Activated CD8-positive, alpha-beta T cell treated with anti-CD3 and anti-CD28 coated beads for 36 hours (primary cell): ENCODE results near the gene TRERF1. TPM values are rescaled to one million over a fixed set of nuclear protein-coding genes. Genes with fewer than 3 reads are reported as not detected.
A peak's percentile ranks its signal among the peaks of the same experiment; 100 is the strongest.

Source experiments
- ATAC-seq: fragments of 200-7000 bp; cut with Tn5 transposase; one replicate; pipeline ENCODE4 v1.10.0; 2021; ENCODE audit warnings: mild to moderate bottlenecking, moderate library complexity
- CTCF ChIA-PET: fragments of 350-600 bp; sonication (Branson Sonifier 250); formaldehyde crosslinking; loops from one replicate; lab custom pipeline; 2021; ENCODE audit warnings: antibody characterized with exemption; lab: Charles Lee
- POLR2A ChIA-PET: fragments of 350-600 bp; sonication (Branson Sonifier 250); formaldehyde crosslinking; loops from one replicate; lab custom pipeline; 2021; ENCODE audit warnings: antibody characterized with exemption; lab: Charles Lee
- DNase-seq: peaks from one replicate; pipeline ENCODE4 v3.0.0-alpha.2; 2020
- H3K27ac Mint-ChIP-seq: one replicate; pipeline ENCODE4 v1.8.0; 2021; ENCODE audit warnings: mild to moderate bottlenecking, mixed read lengths
- H3K27me3 Mint-ChIP-seq: one replicate; pipeline ENCODE4 v1.8.0; 2021; ENCODE audit warnings: mixed read lengths
- H3K36me3 Mint-ChIP-seq: one replicate; pipeline ENCODE4 v1.8.0; 2021; ENCODE audit warnings: low read depth, mixed read lengths
- H3K4me1 Mint-ChIP-seq: one replicate; pipeline ENCODE4 v1.8.0; 2021; ENCODE audit warnings: low read depth, mixed read lengths
- H3K4me3 Mint-ChIP-seq: one replicate; pipeline ENCODE4 v1.8.0; 2021; ENCODE audit warnings: mild to moderate bottlenecking, moderate library complexity, mixed read lengths
- H3K9me3 Mint-ChIP-seq: one replicate; pipeline ENCODE4 v1.8.0; 2021; ENCODE audit warnings: mixed read lengths
- intact Hi-C: fragments of 100-400 bp; cut with micrococcal nuclease; formaldehyde crosslinking; loops from one replicate; pipeline ENCODE4 v1.10.0; 2022
- total RNA-seq, 2 experiments: library from RNA; stranded (reverse); gene quantifications; one replicate each; pipeline ENCODE4 v1.2.3, GENCODE V29; 2021
- TF ChIP-seq, protein P1 (sequence below): fragments of 200-600 bp; IDR thresholded peaks from one replicate; pipeline ENCODE4 v1.8.0; 2022; ENCODE audit warnings: antibody characterized with exemption, mild to moderate bottlenecking

The TRERF1 gene
- total RNA-seq, 2 experiments from 2014 or later = 6.5 to 6.9 TPM

DNA sequence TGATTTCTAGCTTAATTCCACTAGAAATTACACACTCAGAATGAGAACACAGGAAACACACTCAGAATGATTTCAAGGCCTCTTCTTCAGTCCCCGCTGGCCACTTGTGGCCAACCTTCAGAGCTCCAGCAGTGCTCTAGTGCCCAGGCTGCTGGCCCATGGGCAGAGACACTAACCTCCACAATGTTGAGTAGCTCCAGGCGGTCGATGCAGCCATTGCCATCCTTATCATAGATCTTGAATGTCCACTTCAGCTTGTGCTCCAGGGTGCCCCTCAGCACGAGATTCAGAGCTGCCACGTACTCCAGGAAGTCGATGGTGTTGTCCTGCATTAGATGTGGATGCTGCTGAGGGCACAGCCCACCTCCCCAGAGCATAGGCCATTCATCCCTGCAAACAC, 263.3 kb downstream of the TRERF1 start:
- Mint-ChIP-seq H3K27ac (no peak overlapping the region), H3K9me3 (no peaks in the 10 kb centered on the region), H3K27me3 (no peaks in the 10 kb centered on the region), H3K4me1 (no peaks in the 10 kb centered on the region), H3K36me3 (no peaks in the 10 kb centered on the region), H3K4me3 (no peak overlapping the region)
- intact Hi-C loops = no loop called here
- DNase-seq (no peak), ATAC-seq (no peak)
- ChIA-PET CTCF (interaction anchor here (0.8 to 1.0 kb wide), 3 partner anchors 11 to 401 kb away, joined by 3 read pairs; partner anchors contain the start of gene TOMM6), POLR2A (no interaction called here)
- TF ChIP-seq, protein P1, sequence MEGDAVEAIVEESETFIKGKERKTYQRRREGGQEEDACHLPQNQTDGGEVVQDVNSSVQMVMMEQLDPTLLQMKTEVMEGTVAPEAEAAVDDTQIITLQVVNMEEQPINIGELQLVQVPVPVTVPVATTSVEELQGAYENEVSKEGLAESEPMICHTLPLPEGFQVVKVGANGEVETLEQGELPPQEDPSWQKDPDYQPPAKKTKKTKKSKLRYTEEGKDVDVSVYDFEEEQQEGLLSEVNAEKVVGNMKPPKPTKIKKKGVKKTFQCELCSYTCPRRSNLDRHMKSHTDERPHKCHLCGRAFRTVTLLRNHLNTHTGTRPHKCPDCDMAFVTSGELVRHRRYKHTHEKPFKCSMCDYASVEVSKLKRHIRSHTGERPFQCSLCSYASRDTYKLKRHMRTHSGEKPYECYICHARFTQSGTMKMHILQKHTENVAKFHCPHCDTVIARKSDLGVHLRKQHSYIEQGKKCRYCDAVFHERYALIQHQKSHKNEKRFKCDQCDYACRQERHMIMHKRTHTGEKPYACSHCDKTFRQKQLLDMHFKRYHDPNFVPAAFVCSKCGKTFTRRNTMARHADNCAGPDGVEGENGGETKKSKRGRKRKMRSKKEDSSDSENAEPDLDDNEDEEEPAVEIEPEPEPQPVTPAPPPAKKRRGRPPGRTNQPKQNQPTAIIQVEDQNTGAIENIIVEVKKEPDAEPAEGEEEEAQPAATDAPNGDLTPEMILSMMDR = no peak

DNA sequence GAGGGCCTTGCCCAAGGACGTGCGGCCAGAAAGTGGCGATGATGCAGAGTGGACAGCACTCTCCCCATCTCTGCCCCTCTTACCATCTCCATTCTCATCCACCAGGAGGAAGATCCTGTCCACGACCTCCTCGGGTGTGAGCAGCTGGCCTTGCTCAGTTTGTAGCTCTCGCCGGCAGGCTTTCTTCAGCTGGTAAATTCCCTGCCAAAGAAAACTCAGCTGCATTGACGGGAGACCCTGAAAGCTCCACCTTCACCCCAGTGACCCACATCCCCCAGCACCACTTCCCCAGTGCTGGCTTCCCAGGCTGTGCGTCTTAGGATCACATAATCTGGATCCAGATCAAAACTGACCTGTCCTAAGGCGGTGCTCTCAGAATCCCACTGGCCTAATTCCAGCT, 266.1 kb downstream of the TRERF1 start:
- no peaks in the 10 kb centered on the region for H3K4me1 Mint-ChIP-seq
- POLR2A ChIA-PET = no interaction called here
- TF ChIP-seq, protein P1 = no peak
- no peak overlapping the region for H3K4me3 Mint-ChIP-seq
- intact Hi-C loops = no loop called here
- no peaks in the 10 kb centered on the region for H3K9me3 Mint-ChIP-seq
- H3K36me3 Mint-ChIP-seq = no peaks in the 10 kb centered on the region
- DNase-seq = no peak
- H3K27me3 Mint-ChIP-seq = no peaks in the 10 kb centered on the region
- no peak overlapping the region for H3K27ac Mint-ChIP-seq
- CTCF ChIA-PET = interaction anchor here (0.9 to 1.3 kb wide), 4 partner anchors 17 to 82 kb away, joined by 3 to 4 read pairs (median 4); no protein-coding TSS in a partner anchor
- ATAC-seq = no peak

DNA sequence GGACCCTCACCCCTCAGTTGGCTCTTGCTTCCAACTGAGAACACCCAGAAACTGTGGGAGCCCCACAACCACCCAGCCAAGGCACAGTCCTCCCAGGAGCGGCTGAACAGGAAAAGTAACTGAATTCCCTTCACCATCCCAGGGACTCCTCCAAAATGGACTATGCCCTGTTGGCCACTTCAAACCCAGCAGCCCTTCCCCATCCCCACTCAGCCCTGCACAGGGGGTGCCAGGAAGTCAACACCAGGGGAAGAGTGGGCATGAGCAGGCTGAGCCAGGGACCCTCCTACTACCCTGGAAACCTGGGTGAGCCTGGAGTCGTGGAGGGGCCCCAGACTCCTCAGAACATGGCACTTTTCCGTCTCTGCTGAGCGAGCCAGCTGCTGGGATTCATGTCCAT, 267.3 kb downstream of the TRERF1 start:
- TF ChIP-seq, protein P1 = no peak
- H3K9me3 Mint-ChIP-seq = no peaks in the 10 kb centered on the region
- DNase-seq = no peak
- POLR2A ChIA-PET = no interaction called here
- CTCF ChIA-PET = interaction anchor here (1.1 kb wide), 1 partner anchor 76 kb away, joined by 3 read pairs; no protein-coding TSS in a partner anchor
- H3K36me3 Mint-ChIP-seq = no peaks in the 10 kb centered on the region
- H3K27me3 Mint-ChIP-seq = peaks cover 4% of the 10 kb centered on the region
- H3K4me3 Mint-ChIP-seq = no peak overlapping the region
- peaks cover 5% of the 10 kb centered on the region for H3K4me1 Mint-ChIP-seq
- no peak overlapping the region for H3K27ac Mint-ChIP-seq
- ATAC-seq = no peak
- intact Hi-C loops = no loop called here

DNA sequence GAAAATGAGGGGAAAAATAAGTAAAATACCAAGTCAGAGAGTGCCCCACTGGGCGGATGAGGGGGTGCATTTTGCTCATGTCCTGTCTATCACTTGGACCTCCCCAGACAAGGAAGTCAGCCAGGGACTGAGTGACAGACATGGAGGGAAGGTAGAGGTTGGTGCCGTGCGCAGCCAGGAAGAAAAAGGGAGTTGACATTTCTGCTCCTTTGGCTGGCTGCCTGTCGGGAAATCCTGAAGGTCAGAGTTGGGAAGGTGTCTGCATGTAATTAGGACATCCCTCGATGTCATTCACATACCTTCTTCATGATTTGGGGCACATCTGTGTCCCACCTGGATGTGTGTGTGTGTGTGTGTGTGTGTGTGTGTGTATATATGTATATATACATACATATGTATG, 269.6 kb downstream of the TRERF1 start:
- ATAC-seq (no peak), DNase-seq (no peak)
- CTCF ChIA-PET = interaction anchor here (0.8 kb wide), 1 partner anchor 366 kb away, joined by 5 read pairs; no protein-coding TSS in a partner anchor
- H3K36me3 Mint-ChIP-seq = no peaks in the 10 kb centered on the region
- POLR2A ChIA-PET = no interaction called here
- no peak overlapping the region for H3K4me3 Mint-ChIP-seq
- TF ChIP-seq, protein P1 = no peak
- peaks cover 4% of the 10 kb centered on the region for H3K27me3 Mint-ChIP-seq
- H3K4me1 Mint-ChIP-seq = peaks cover 5% of the 10 kb centered on the region
- H3K27ac Mint-ChIP-seq = no peak overlapping the region
- intact Hi-C loops = no loop called here
- H3K9me3 Mint-ChIP-seq = no peaks in the 10 kb centered on the region

DNA sequence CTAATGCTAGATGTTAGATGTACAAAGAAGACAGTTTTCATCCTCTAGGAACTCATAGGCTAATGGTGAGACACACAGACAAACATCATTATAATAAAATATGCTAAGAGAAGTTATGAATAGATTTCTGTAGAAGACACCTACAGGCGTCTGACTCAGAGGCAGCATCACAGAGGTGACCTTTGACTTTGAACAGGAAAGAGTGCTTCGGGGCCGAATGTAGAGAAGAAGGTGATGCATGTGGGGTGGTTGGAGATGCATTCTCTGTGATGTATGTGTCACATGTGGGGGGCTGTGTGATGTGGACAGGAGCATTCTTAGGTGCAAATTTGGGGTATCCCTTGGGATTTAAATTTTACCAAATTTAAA, 271.8 kb downstream of the TRERF1 start:
- Mint-ChIP-seq H3K4me1 (peaks cover 5% of the 10 kb centered on the region), H3K27ac (no peak overlapping the region), H3K4me3 (no peak overlapping the region), H3K9me3 (no peaks in the 10 kb centered on the region), H3K27me3 (peaks cover 4% of the 10 kb centered on the region), H3K36me3 (no peaks in the 10 kb centered on the region)
- ChIA-PET POLR2A (no interaction called here), CTCF (interaction anchor here (0.9 kb wide), 1 partner anchor 368 kb away, joined by 3 read pairs; no protein-coding TSS in a partner anchor)
- DNase-seq = peak; percentile 61
- peak; percentile 88 for ATAC-seq
- TF ChIP-seq, protein P1 = no peak
- intact Hi-C loops = no loop called here
